ENCODE results near the gene RFX2.

DNA sequence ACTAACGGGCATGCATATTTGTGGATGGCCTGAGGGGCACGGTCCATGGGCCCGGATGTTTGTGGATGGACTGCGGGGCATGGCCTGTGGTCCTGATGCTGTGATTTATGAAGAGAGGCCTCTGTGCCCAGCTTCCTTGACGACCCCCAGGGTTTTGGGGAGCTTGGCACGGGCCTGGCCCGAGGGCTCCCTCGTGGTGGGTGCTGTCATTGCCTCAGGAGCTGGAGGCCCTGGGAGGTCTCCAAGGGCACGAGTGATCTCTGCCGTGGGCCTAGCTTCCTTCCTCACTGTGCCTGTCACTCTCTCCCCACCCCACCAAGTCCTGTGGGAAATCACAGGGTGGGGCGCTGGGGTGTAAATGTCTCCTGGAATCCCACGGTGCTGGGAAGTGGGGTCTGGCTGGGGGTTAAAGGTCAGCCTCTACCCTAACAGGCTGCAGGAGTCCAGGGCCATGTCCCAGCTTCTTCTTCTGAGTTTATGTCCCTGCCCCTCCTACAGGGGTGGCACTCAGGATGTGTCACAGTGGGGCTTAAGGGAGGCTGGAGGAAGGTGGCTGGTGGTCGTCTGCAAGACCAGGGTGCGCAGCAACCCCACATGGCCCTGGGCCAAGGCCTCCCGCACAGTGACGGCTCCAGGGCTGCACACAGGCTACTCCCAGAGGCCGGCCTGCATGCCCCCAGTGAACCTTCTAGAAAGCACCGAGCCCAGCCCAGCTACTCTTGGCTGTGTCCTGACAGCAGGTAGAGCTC lies 104.8 kb downstream of the RFX2 start:
- TF ChIP-seq, protein P1, sequence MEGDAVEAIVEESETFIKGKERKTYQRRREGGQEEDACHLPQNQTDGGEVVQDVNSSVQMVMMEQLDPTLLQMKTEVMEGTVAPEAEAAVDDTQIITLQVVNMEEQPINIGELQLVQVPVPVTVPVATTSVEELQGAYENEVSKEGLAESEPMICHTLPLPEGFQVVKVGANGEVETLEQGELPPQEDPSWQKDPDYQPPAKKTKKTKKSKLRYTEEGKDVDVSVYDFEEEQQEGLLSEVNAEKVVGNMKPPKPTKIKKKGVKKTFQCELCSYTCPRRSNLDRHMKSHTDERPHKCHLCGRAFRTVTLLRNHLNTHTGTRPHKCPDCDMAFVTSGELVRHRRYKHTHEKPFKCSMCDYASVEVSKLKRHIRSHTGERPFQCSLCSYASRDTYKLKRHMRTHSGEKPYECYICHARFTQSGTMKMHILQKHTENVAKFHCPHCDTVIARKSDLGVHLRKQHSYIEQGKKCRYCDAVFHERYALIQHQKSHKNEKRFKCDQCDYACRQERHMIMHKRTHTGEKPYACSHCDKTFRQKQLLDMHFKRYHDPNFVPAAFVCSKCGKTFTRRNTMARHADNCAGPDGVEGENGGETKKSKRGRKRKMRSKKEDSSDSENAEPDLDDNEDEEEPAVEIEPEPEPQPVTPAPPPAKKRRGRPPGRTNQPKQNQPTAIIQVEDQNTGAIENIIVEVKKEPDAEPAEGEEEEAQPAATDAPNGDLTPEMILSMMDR (IDR thresholded peaks at IDR 0.05; ENCODE audit: poor library complexity), result no peak
- no peak for TF ChIP-seq EZH2phosphoT487 (IDR thresholded peaks at IDR 0.05; ENCODE audit: low read depth, severe bottlenecking, unreplicated experiment)
